Activated naive CD8-positive, alpha-beta T cell (primary cell): ENCODE results near the gene BRMS1L.

Source experiments
- H3K27ac Mint-ChIP-seq: one replicate; pipeline ENCODE4 v1.8.0; 2021; ENCODE audit warnings: mixed read lengths
- H3K27me3 Mint-ChIP-seq: one replicate; pipeline ENCODE4 v1.8.0; 2021; ENCODE audit warnings: mixed read lengths
- H3K36me3 Mint-ChIP-seq: one replicate; pipeline ENCODE4 v1.8.0; 2021; ENCODE audit warnings: mixed read lengths
- H3K4me1 Mint-ChIP-seq: one replicate; pipeline ENCODE4 v1.8.0; 2021; ENCODE audit warnings: low read depth, mixed read lengths
- H3K4me3 Mint-ChIP-seq: one replicate; pipeline ENCODE4 v1.8.0; 2021; ENCODE audit warnings: mild to moderate bottlenecking, mixed read lengths
- H3K9me3 Mint-ChIP-seq: one replicate; pipeline ENCODE4 v1.8.0; 2021; ENCODE audit warnings: low read depth, mixed read lengths

BRMS1L gene

GRCh38 chr14:35877276-35877675, 51.1 kb downstream of the BRMS1L start:
- Mint-ChIP-seq H3K4me1 (no peaks in the 10 kb centered on the region), H3K4me3 (no peak overlapping the region), H3K27me3 (no peaks in the 10 kb centered on the region), H3K36me3 (no peaks in the 10 kb centered on the region), H3K27ac (no peak overlapping the region), H3K9me3 (no peaks in the 10 kb centered on the region)

- Mint-ChIP-seq H3K27ac (no peak overlapping the region), H3K9me3 (no peaks in the 10 kb centered on the region), H3K4me1 (no peaks in the 10 kb centered on the region), H3K27me3 (no peaks in the 10 kb centered on the region), H3K4me3 (no peak overlapping the region), H3K36me3 (no peaks in the 10 kb centered on the region)
These were observed 52.4 kb downstream of the BRMS1L start for GRCh38 chr14:35878272-35879150.

GRCh38 chr14:35879151-35879648, 53.1 kb downstream of the BRMS1L start:
- no peak overlapping the region for H3K4me3 Mint-ChIP-seq
- no peaks in the 10 kb centered on the region for H3K27me3 Mint-ChIP-seq
- no peaks in the 10 kb centered on the region for H3K4me1 Mint-ChIP-seq
- no peak overlapping the region for H3K27ac Mint-ChIP-seq
- no peaks in the 10 kb centered on the region for H3K9me3 Mint-ChIP-seq
- no peaks in the 10 kb centered on the region for H3K36me3 Mint-ChIP-seq

- Mint-ChIP-seq H3K9me3 (no peaks in the 10 kb centered on the region), H3K36me3 (no peaks in the 10 kb centered on the region), H3K27me3 (no peaks in the 10 kb centered on the region), H3K4me1 (no peaks in the 10 kb centered on the region), H3K4me3 (no peak overlapping the region), H3K27ac (no peak overlapping the region)
These were observed 53.6 kb downstream of the BRMS1L start for GRCh38 chr14:35879654-35880249.

- H3K4me1 Mint-ChIP-seq, result no peaks in the 10 kb centered on the region
- no peaks in the 10 kb centered on the region for H3K9me3 Mint-ChIP-seq
- no peaks in the 10 kb centered on the region for H3K27me3 Mint-ChIP-seq
- H3K4me3 Mint-ChIP-seq, result no peak overlapping the region
- no peaks in the 10 kb centered on the region for H3K36me3 Mint-ChIP-seq
- H3K27ac Mint-ChIP-seq, result no peak overlapping the region
These were observed 55.1 kb downstream of the BRMS1L start for GRCh38 chr14:35881280-35881679.

GRCh38 chr14:35883677-35884293, 57.6 kb downstream of the BRMS1L start:
- Mint-ChIP-seq H3K4me3 (no peak overlapping the region), H3K36me3 (no peaks in the 10 kb centered on the region), H3K4me1 (no peaks in the 10 kb centered on the region), H3K27me3 (no peaks in the 10 kb centered on the region), H3K9me3 (no peaks in the 10 kb centered on the region), H3K27ac (no peak overlapping the region)

GRCh38 chr14:35890308-35890707, 64.2 kb downstream of the BRMS1L start:
- Mint-ChIP-seq H3K36me3 (peaks cover 4% of the 10 kb centered on the region), H3K9me3 (peaks cover 14% of the 10 kb centered on the region), H3K4me3 (no peak overlapping the region), H3K27ac (no peak overlapping the region), H3K4me1 (no peaks in the 10 kb centered on the region), H3K27me3 (no peaks in the 10 kb centered on the region)

GRCh38 chr14:35895256-35895655, 69.1 kb downstream of the BRMS1L start:
- Mint-ChIP-seq H3K27me3 (no peaks in the 10 kb centered on the region), H3K36me3 (peaks cover 20% of the 10 kb centered on the region)

GRCh38 chr14:35897616-35898111, 71.5 kb downstream of the BRMS1L start:
- no peaks in the 10 kb centered on the region for H3K27me3 Mint-ChIP-seq
- no peaks in the 10 kb centered on the region for H3K4me1 Mint-ChIP-seq
- H3K9me3 Mint-ChIP-seq, result peaks cover 32% of the 10 kb centered on the region
- H3K27ac Mint-ChIP-seq, result no peak overlapping the region
- H3K4me3 Mint-ChIP-seq, result no peak overlapping the region
- peaks cover 20% of the 10 kb centered on the region for H3K36me3 Mint-ChIP-seq

More at GRCh38 chr14:35895256-35895655, 69.1 kb downstream of the BRMS1L start:
- Mint-ChIP-seq H3K9me3 (peaks cover 32% of the 10 kb centered on the region), H3K4me3 (no peak overlapping the region), H3K27ac (no peak overlapping the region), H3K4me1 (no peaks in the 10 kb centered on the region)

- H3K4me1 Mint-ChIP-seq, result no peaks in the 10 kb centered on the region
- H3K27ac Mint-ChIP-seq, result no peak overlapping the region
- H3K4me3 Mint-ChIP-seq, result no peak overlapping the region
- no peaks in the 10 kb centered on the region for H3K27me3 Mint-ChIP-seq
- H3K36me3 Mint-ChIP-seq, result peaks cover 20% of the 10 kb centered on the region
- H3K9me3 Mint-ChIP-seq, result peaks cover 32% of the 10 kb centered on the region
These were observed 72.2 kb downstream of the BRMS1L start for GRCh38 chr14:35898217-35898775.

GRCh38 chr14:35900741-35901140, 74.6 kb downstream of the BRMS1L start:
- Mint-ChIP-seq H3K9me3 (peaks cover 15% of the 10 kb centered on the region), H3K4me1 (no peaks in the 10 kb centered on the region), H3K4me3 (no peak overlapping the region), H3K27me3 (no peaks in the 10 kb centered on the region), H3K36me3 (peaks cover 13% of the 10 kb centered on the region), H3K27ac (no peak overlapping the region)

GRCh38 chr14:35909665-35910064, 83.5 kb downstream of the BRMS1L start:
- Mint-ChIP-seq H3K27me3 (no peaks in the 10 kb centered on the region), H3K4me3 (no peak overlapping the region), H3K4me1 (no peaks in the 10 kb centered on the region), H3K36me3 (no peaks in the 10 kb centered on the region), H3K27ac (no peak overlapping the region), H3K9me3 (no peaks in the 10 kb centered on the region)

- Mint-ChIP-seq H3K4me1 (no peaks in the 10 kb centered on the region), H3K9me3 (no peaks in the 10 kb centered on the region), H3K36me3 (no peaks in the 10 kb centered on the region), H3K27me3 (no peaks in the 10 kb centered on the region), H3K27ac (no peak overlapping the region), H3K4me3 (no peak overlapping the region)
These were observed 84.1 kb downstream of the BRMS1L start for GRCh38 chr14:35910191-35910590.

GRCh38 chr14:35911097-35911496, 85.0 kb downstream of the BRMS1L start:
- no peaks in the 10 kb centered on the region for H3K27me3 Mint-ChIP-seq
- no peaks in the 10 kb centered on the region for H3K9me3 Mint-ChIP-seq
- no peak overlapping the region for H3K27ac Mint-ChIP-seq
- H3K36me3 Mint-ChIP-seq, result no peaks in the 10 kb centered on the region
- no peak overlapping the region for H3K4me3 Mint-ChIP-seq
- no peaks in the 10 kb centered on the region for H3K4me1 Mint-ChIP-seq

- H3K36me3 Mint-ChIP-seq, result peaks cover 11% of the 10 kb centered on the region
- no peaks in the 10 kb centered on the region for H3K9me3 Mint-ChIP-seq
- H3K4me1 Mint-ChIP-seq, result no peaks in the 10 kb centered on the region
- H3K27me3 Mint-ChIP-seq, result no peaks in the 10 kb centered on the region
- H3K4me3 Mint-ChIP-seq, result no peak overlapping the region
- H3K27ac Mint-ChIP-seq, result no peak overlapping the region
These were observed 89.0 kb downstream of the BRMS1L start for GRCh38 chr14:35915185-35915584.
